PFSK-1 (cell line): Measurements from ENCODE around the gene IGSF23.

ENCODE experiments used
- FOXP2 ChIP-seq: optimal IDR thresholded peaks from 2 replicates; pipeline ENCODE3; 2011; ENCODE audit warnings: borderline replicate concordance, control low read depth, inconsistent platforms; ENCODE audit not compliant: insufficient read depth; ENCODE audit errors: extremely low read length, extremely low read depth
- POLR2AphosphoS5 ChIP-seq: IDR thresholded peaks from 2 replicates; pipeline ENCODE4 v1.6.1; 2012; ENCODE audit warnings: low read depth, mild to moderate bottlenecking, control low read depth, low read length, moderate library complexity
- SIN3A ChIP-seq: IDR thresholded peaks from 2 replicates; pipeline ENCODE4 v1.6.1; 2012; ENCODE audit warnings: mild to moderate bottlenecking, low read length, moderate library complexity, borderline replicate concordance; ENCODE audit not compliant: insufficient read depth
- TAF1 ChIP-seq: IDR thresholded peaks from 2 replicates; pipeline ENCODE4 v1.6.1; 2012; ENCODE audit warnings: low read length, control low read depth, borderline replicate concordance; ENCODE audit not compliant: insufficient read depth
- TF ChIP-seq, protein P1 (sequence below), 2 experiments: IDR thresholded peaks; 2 replicates each; pipeline versions ENCODE4 v1.6.1 to v1.8.0; 2011 to 2012; ENCODE audit warnings: low read depth in 2 of 2, low read length in 2 of 2, control low read depth in 1 of 2, inconsistent platforms in 1 of 2, mild to moderate bottlenecking in 1 of 2, moderate library complexity in 1 of 2; ENCODE audit not compliant: insufficient read depth in 1 of 2

DNA sequence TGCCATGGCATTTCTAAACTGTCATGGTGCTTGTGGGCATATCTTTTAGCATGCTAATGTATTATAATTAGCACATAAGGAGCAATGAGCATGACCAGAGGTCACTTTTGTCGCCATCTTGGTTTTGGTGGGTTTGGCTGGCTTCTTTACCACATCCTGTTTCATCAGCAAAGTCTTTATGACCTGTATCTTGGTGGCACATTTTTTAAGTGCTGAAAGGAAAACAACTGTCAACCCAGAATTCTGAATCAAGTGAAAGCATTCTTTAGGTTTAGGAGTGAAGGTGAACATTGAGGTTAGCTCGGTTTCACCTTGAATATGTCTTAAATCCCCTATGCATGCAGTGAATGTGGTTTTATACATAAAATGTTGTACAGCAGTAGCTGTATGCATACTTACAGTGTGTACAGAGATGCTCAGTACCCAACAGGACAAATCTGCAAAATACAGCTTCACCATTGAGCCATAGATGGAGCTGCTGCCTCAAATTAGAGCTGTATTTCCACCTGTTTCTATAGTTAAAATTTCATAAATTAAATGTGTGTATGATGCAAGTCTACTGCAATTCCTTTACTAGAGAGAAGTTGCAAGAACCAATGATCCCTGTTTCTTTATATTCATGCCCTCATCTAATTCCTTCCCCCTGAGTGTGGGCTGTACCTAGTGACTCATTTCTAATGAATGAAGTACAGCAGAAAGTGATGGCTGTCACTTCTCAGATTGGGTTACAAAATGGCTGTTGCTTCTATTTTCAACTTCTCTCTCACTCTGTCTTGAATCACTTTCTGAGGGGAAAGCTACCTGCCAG lies 25.2 kb upstream of the IGSF23 start:
- TF ChIP-seq TAF1 (no peak), POLR2AphosphoS5 (no peak), SIN3A (no peak), FOXP2 (no peak)
- TF ChIP-seq, protein P1, sequence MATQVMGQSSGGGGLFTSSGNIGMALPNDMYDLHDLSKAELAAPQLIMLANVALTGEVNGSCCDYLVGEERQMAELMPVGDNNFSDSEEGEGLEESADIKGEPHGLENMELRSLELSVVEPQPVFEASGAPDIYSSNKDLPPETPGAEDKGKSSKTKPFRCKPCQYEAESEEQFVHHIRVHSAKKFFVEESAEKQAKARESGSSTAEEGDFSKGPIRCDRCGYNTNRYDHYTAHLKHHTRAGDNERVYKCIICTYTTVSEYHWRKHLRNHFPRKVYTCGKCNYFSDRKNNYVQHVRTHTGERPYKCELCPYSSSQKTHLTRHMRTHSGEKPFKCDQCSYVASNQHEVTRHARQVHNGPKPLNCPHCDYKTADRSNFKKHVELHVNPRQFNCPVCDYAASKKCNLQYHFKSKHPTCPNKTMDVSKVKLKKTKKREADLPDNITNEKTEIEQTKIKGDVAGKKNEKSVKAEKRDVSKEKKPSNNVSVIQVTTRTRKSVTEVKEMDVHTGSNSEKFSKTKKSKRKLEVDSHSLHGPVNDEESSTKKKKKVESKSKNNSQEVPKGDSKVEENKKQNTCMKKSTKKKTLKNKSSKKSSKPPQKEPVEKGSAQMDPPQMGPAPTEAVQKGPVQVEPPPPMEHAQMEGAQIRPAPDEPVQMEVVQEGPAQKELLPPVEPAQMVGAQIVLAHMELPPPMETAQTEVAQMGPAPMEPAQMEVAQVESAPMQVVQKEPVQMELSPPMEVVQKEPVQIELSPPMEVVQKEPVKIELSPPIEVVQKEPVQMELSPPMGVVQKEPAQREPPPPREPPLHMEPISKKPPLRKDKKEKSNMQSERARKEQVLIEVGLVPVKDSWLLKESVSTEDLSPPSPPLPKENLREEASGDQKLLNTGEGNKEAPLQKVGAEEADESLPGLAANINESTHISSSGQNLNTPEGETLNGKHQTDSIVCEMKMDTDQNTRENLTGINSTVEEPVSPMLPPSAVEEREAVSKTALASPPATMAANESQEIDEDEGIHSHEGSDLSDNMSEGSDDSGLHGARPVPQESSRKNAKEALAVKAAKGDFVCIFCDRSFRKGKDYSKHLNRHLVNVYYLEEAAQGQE (IDR thresholded peaks at IDR 0.05; ENCODE audit: insufficient read depth in 1 of 2, low read depth in 2 of 2, low read length in 2 of 2), result no peak
